AG10803 (cell line): ENCODE measurements around the gene PLK5.

Experiments
- DNase-seq: peaks from one replicate; pipeline ENCODE4 v3.0.0; 2010; ENCODE audit warnings: low read depth
- H3K4me3 ChIP-seq: 2 replicates; pipeline ENCODE4 v1.5.1; 2011; ENCODE audit warnings: mild to moderate bottlenecking, low read length, control low read depth
- TF ChIP-seq, protein P1 (sequence below): conservative IDR thresholded peaks from 2 replicates; pipeline ENCODE4 v1.5.1; 2011; ENCODE audit warnings: mild to moderate bottlenecking, low read length, control low read depth, inconsistent platforms

PLK5 gene

DNA sequence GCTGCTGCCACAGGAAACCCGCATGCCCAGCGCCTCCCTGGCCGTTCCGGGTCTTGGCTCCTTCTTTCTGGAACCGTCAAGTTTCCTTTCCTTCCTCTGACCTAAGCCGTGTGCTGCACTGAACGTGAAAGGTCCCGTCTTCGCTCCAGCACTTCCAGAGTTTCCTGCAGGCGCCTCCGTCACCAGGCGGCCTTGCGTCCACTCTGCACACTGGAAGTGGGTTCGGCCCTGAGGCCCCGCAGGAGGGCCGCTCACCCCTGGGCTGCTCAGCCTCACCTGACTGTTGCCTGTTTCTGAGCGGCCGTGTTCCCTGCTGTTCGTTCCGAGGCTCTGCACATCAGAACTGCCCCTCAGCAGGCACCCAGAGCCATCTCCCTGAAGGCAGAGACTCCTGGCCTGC lies 56.5 kb downstream of the PLK5 start:
- TF ChIP-seq, protein P1, sequence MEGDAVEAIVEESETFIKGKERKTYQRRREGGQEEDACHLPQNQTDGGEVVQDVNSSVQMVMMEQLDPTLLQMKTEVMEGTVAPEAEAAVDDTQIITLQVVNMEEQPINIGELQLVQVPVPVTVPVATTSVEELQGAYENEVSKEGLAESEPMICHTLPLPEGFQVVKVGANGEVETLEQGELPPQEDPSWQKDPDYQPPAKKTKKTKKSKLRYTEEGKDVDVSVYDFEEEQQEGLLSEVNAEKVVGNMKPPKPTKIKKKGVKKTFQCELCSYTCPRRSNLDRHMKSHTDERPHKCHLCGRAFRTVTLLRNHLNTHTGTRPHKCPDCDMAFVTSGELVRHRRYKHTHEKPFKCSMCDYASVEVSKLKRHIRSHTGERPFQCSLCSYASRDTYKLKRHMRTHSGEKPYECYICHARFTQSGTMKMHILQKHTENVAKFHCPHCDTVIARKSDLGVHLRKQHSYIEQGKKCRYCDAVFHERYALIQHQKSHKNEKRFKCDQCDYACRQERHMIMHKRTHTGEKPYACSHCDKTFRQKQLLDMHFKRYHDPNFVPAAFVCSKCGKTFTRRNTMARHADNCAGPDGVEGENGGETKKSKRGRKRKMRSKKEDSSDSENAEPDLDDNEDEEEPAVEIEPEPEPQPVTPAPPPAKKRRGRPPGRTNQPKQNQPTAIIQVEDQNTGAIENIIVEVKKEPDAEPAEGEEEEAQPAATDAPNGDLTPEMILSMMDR, result no peak
- DNase-seq, result no peak
- no peak overlapping the region for H3K4me3 ChIP-seq

DNA sequence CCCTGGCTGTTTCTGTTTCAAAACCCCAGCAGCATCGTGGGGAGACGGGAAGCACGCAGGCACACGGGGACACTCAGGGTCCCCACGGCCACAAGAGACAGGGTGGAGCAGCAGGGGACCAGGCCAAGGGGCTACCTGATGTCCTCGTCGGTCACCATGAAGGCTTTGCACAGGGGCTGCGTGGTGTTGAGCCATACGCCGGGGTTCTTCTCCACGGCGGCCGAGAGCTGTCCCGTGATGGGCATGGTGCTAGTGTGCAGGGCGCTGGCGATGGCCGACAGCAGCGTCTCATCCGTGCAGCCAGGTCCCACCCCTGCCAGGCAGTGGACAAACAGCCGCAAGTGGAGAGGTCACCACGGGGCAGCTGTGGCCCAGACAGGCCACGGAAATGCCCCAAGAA lies 57.1 kb downstream of the PLK5 start:
- TF ChIP-seq, protein P1, result no peak
- DNase-seq, result no peak
- H3K4me3 ChIP-seq, result no peak overlapping the region

DNA sequence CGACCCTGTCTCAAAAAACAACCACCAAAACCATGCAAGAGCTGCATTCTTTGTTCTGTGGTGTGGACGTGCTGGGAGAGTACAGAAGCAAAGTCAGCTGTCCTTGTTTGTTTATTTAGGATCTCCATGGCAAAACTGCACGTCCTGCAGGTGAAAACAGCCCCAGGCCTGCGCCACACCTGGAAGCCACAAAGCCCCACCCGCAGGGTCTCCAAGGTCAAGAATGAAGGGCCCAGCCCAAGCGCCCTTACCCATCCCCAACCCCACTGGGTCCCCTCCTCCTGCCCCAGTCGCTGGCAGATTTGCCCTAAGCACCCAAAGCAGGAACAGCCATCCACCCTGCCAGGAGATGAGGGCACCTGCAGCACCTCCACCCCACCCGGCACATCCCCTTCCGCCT lies 58.3 kb downstream of the PLK5 start:
- no peak overlapping the region for H3K4me3 ChIP-seq
- TF ChIP-seq, protein P1, result no peak
- no peak for DNase-seq

DNA sequence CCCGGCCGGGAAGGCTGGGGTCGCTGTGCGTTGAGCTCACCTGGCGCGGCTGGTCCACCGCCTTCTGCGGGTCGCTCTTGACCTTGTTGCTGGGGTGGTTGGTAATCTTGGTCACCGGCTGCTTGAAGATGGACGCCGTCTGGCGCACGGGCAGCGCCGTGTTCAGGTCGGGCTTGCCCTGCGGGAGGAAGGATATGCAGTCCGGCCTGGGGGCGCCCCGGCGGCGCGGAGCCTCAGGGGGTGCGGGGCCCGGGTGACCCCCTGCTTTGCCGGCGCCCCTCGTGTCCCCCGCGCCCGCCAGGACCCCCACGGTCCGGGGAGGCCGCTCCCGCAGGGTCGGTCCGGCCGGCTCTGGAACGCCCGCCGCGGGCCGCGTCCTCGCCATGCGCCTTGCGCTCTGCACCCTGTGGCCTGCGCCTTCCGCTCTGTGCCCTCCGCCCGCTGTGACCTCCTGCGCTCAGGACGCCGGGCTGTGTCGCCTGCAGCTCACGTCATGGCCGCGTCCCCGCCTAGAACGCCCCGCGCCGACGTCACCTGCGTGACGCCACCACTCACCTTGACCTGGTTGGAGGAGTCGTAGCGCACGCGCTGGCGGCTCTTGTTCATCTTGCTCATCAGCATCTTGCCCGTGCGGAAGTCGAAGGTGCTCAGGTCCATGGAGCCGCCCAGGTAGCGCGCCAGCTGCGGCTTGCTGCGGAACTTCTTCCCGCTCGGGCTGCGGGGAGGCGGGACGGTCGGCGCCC lies 60.8 kb downstream of the PLK5 start:
- H3K4me3 ChIP-seq, result no peak overlapping the region
- no peak for DNase-seq
- TF ChIP-seq, protein P1, result no peak

DNA sequence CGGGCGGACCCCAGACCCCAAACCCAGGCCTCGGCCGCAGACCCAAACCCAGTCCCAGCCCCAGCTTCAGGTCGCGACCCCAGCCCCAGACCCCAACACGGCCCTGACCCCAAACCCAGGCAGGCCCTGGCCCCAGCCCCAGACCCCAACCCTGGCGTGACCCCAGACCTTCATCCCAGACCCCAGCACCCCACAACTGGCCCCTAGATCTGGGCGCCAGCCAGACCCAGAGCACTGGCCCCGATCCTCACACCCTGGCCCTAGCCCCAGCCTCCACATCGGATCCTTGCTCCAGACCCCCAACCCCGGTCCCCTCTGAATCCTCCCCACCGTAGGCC lies 61.3 kb downstream of the PLK5 start:
- TF ChIP-seq, protein P1, result no peak
- H3K4me3 ChIP-seq, result no peak overlapping the region
- no peak for DNase-seq
